NK-92 (cell line): ENCODE measurements around the gene EGR4.

ENCODE experiments used
- DNase-seq: peaks from one replicate; lab custom pipeline; 2025; ENCODE audit not compliant: unreplicated experiment; lab: John Stamatoyannopoulos, UW

Gene EGR4

GRCh38 chr2:73293534-73294171, at the start of gene EGR4:
Gene EGR4 (minus strand): TSS chr2:73293548. CDS start chr2:73293317, 231 bp downstream.
- DNase-seq = peak; percentile 35

- no peak for DNase-seq
Measured at GRCh38 chr2:73341039-73341438, 47.7 kb upstream of the EGR4 start.

GRCh38 chr2:73339201-73339600, 45.9 kb upstream of the EGR4 start:
- DNase-seq = no peak

GRCh38 chr2:73337828-73338227, 44.5 kb upstream of the EGR4 start:
- no peak for DNase-seq

GRCh38 chr2:73334620-73335019, 41.3 kb upstream of the EGR4 start:
- no peak for DNase-seq

GRCh38 chr2:73334045-73334444, 40.7 kb upstream of the EGR4 start:
- no peak for DNase-seq

GRCh38 chr2:73333564-73333963, 40.2 kb upstream of the EGR4 start:
- no peak for DNase-seq

- no peak for DNase-seq
Measured at GRCh38 chr2:73324126-73324725, 30.9 kb upstream of the EGR4 start.

- no peak for DNase-seq
Measured at GRCh38 chr2:73323551-73323950, 30.2 kb upstream of the EGR4 start.

GRCh38 chr2:73314441-73314840, 21.1 kb upstream of the EGR4 start:
- no peak for DNase-seq

- no peak for DNase-seq
Measured at GRCh38 chr2:73307720-73308119, 14.4 kb upstream of the EGR4 start.

GRCh38 chr2:73301636-73302035, 8.3 kb upstream of the EGR4 start:
- no peak for DNase-seq

- no peak for DNase-seq
Measured at GRCh38 chr2:73300926-73301325, 7.6 kb upstream of the EGR4 start.

GRCh38 chr2:73297586-73297985, 4.2 kb upstream of the EGR4 start:
- no peak for DNase-seq

GRCh38 chr2:73297151-73297559, 3.8 kb upstream of the EGR4 start:
- no peak for DNase-seq

GRCh38 chr2:73295751-73296400, 2.5 kb upstream of the EGR4 start:
- DNase-seq = no peak

- DNase-seq = no peak
Measured at GRCh38 chr2:73294239-73294638, 891 bp upstream of the EGR4 start.

GRCh38 chr2:73292906-73293533, 328 bp downstream of the EGR4 start:
- DNase-seq = no peak

- DNase-seq = no peak
Measured at GRCh38 chr2:73292316-73292905, 937 bp downstream of the EGR4 start.

GRCh38 chr2:73291461-73292315, 1.7 kb downstream of the EGR4 start:
- no peak for DNase-seq

- no peak for DNase-seq
Measured at GRCh38 chr2:73291093-73291460, 2.3 kb downstream of the EGR4 start.
